Right renal cortex interstitium (tissue), 3 donors: ENCODE data around the gene FHIT. TPM values are rescaled to one million over a fixed set of nuclear protein-coding genes. Genes with fewer than 3 reads are reported as not detected.

Experiments
- DNase-seq, 3 donors: peaks; one replicate each; pipeline ENCODE4 v3.0.0-alpha.2; 2013; ENCODE audit warnings: low read depth in 3 of 3, low spot score in 2 of 3
- polyA plus RNA-seq, 3 donors: library from polyadenylated mRNA; unstranded; fragments of 120-200 nt; gene quantifications; one replicate each; pipeline ENCODE4 v1.2.1, GENCODE V29; 2013; ENCODE audit not compliant: insufficient read length in 3 of 3

FHIT gene
- polyA plus RNA-seq, 3 donors, result 24.9 to 26.4 (median 25.9) TPM

DNA sequence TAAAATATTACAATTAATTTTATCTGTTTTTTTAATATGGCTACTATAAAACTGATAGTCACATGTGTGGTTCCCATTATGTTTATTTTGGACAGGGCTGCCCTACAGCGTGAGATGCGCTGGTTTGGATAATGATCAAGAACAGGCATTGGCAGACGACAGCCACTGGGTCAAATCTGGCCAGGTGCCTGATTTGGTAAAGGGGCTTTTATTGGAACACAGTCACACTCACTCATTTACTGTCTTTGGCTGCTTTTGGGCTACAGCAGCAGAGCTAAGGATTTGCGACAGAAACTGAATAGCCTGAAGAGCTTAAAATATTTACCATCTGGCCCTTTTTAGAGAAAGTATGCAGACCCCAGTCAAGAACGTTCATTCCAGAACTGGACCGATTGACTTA, 1477.3 kb downstream of the FHIT start:
- DNase-seq, result no peak

DNA sequence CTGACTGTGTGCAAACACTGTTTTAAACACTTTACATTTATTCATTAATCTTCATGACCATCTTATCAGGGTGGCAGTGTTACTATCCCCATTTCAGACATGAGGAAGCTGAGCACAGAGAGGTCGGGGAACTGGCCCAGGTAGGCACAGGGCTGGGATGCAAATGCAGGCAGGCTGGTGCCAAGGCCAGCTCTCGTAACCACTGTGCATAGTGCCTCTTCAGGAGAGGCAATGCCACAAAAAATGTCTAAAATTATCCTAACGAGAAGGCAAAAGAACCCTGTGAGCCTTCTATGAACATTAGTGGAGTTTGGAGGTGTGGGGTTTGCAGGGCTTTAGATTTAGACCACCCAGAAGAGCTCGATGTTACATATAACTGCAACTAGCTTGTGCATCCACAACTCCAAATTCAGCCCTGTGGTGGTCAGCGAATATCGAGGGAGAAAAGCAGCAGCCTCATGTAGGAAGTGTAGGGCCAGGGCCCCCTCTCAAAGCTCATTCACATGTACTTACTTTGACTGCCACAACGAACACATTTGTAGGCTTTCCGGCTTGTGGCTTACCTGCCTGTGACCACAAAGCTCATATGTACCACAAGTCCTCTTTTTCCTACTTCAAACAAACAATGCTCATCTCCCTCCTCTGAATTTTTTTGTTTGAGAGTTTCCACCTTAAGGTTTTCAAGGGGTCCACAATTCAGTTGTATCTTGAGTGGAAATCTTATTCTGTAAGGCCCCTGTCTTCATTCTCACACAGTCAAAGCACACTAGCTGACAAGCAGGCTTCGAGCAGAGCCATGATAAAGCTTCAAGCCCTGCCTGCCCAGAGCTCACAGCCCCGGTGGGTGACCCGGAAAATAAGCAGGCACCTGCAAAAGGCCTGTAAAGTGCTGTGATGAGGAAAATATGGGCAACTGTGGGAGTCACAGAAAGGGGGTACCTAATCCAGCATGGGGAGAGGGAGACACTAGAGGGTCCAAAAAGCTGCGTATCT, 1478.5 kb downstream of the FHIT start:
- no peak for DNase-seq

DNA sequence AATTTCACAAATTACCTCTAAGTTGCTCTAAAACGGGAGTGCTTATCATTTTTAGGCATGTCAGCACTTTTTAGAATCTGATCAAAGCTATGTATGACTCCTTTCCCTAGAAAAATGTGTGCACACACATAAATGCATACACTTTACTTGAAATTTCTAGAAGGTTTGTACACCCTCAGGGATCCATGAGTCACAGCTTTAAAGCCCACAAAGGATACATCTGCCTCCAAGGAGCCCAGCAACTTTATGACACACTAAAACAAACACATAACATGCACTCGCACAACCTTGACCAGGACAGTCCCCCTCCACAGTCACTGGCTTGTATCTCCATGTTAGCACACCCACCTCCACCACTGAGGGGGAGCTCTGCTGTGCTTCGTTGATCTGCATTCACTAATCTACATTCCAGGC, 1479.5 kb downstream of the FHIT start:
- DNase-seq, result peak in 2 of 3 donors; percentile 34 to 56

DNA sequence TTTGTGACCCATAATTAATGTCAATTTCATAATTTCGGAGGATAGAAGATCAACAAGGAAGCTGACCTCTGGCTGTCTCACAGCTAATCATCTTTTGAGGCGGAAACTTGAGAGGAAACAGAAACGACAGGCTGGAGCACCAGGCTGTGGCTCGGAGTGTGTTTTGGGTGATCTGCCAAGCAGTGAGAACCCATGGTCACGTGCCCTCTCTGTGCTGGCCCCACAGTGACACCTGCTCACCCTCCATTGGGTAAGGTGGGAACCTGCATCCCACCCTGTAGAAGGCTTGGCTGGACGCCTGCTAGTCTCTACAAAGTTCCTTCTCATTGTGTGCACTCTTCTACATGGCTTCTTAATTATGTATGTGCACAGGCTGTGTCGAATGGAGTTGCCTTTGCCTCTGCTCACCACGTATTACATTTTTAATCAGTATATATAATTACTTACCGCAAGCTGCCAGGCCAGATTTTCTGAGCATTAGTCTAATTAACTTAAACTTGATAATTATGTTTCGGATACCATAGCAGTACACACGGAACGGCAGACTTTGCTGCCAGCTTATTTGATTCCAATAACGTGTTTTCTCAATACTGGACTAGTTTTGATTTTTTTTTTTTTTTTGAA, 1482.0 kb downstream of the FHIT start:
- DNase-seq, result no peak

DNA sequence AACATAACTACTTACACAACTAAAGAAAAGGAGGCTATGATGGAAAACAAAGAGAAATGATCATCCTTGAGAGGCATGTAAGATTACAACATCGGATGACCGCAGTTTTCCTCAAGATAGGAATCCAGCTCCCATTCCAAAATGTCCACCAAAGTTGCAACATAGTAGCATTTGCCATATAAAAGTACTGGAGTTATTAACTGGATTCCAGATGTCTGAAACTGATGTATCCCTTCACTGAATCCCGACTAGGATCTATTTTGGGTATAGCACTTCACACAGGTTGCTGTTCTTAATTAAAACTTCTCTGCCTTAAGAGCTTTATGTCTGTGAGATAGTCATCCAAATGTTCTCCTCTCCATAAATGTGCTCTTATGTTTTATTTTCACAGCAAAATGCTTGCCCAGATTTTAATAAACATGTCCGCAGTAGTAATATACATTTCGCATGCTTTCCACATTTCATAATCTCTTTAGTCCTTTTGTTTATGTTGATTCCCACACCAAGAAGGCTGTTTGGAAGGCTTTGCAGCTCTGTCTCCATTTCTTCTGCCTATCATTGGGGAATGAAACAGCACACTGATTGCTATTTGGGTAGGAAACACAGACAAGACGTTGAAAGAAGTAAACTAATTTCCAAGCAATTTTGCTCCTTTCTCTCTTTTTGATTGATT, 1484.9 kb downstream of the FHIT start:
- no peak for DNase-seq

DNA sequence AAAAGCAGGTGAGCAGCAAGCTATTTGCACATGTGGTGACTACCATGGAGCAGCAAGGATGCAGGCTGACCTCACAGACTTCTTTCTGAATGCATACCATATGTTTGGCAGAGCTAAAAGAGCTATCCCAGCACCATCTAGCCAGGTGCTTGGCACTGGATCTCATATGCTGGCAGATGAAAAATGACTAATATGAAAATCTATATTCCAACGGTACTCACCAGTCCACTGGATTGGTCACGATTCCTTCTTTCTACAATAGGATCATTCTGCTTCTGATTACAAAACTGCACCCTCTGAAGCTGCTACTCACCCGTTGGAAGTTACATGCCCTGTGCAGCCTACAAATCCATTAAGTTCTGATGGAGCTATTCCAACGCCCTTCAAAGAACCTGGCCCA, 1487.1 kb downstream of the FHIT start:
- DNase-seq, result no peak

DNA sequence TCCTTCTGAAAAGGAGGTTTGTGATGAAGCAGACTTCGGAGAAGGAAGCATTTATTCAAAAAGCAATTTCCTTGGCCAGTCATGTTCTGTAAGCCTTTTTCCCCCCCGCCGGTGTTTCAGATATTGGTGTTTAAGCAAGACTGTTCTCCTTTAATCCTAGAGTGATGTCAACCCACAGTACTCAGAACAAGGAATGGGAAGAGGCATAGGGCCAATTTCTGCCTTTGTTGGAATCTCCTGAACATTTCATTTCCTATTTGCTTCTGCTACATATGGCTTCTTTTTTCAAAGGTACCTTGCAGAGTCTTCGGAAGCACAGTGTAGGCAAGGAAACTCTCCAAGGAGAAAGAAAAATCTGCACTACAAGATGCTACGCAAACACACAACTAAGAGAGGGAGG, 1488.3 kb downstream of the FHIT start:
- DNase-seq, result no peak

DNA sequence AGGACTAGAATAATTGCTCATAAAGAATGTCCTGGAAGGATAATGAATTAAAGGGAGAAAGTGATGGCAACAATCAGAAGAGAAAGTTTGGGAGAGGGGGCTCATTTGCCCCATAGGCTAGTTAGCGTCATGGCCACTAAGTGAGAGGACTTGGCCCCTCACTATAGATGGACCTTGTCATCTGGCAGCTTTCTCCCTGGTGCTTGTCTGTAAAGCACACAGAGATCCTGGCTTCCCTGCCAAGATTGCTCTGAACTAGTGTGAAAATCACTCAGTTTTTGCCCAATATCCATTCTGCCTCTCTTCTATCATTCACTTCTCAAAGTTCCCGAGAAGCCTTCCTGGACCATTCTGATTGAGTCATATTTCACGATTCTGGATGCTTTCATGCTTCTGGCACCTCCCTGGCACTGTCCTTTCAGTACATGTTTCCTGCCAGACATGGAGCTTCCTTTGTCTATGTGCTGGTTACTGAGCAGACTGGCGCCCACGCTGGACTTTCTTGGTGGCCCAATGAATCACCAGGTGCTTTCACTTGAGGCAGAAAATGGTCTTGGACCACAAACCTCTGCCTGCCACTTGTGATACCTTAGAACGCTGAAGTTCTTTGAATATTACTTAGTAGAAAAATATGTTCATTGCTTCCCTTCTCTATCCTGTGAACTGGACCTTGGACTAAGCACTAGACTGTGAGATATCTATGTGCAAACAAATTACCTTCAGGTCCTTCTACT, 1491.8 kb downstream of the FHIT start:
- no peak for DNase-seq

DNA sequence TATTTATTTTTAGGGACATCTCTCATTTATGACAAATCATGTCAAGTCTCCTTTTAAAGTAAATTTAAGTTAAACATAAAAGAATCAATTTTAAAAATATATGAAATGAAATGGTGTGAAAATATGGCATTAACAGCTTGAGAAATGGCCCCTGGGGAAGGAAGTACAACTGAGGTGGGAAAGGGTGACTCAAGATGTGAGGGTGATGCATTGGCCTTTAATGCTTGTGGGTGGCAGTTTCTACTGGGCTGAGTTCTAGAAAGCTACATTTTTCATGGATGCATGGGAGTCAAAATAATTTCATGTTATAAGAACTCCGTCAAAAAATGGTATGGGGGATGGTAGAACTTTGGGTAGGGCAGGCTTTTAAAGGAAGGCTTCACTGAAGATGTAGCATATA, 1492.6 kb downstream of the FHIT start:
- no peak for DNase-seq

DNA sequence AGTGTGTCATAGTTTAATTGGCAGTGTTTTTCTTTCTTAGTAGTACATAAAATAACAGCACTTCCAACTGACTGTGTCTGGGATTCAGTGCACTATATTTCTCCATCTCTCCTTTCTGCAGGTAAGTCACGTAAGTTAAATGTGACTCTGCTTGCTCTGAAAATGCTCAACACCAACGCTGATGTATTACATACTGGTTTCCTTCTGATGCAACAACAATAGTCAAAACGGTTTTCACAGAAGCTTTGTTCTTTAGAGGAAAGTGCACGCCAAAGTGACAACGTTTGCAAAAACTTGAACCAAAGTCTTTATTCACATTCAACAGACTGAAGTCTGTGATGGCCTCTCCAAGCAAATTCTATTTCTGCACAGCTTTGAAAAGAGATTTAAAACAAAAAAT, 1494.3 kb downstream of the FHIT start:
- no peak for DNase-seq

DNA sequence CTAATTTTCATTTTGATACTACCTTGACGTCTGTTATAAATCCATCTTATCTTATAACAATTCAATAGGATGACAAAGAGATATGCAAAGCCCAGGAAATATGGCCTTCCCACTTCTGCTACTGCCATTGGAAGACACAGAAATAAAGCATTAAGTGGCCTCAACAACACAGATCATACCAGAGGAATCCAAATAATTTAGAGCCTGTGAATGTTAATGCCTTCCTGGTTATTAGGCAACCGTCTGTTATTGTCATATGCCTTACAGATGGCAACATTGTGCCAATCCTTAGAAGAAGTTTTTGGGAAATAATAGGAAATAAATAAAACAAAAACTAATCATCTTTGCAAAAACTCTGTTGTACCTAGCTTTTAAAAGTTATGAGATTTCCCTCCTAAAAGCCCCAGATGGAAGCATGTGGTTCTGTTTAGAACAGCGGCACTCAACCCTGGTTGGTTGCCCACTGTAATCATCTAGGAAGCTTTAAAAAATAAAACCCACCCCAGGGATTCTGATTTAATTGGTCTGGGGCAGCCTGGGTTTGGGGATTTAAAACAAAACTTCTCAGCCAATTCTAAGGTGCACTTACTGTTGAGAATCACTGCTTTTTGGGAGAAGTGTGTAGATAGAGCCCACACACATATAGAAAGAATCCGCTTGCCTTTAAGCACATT, 1496.7 kb downstream of the FHIT start:
- no peak for DNase-seq

DNA sequence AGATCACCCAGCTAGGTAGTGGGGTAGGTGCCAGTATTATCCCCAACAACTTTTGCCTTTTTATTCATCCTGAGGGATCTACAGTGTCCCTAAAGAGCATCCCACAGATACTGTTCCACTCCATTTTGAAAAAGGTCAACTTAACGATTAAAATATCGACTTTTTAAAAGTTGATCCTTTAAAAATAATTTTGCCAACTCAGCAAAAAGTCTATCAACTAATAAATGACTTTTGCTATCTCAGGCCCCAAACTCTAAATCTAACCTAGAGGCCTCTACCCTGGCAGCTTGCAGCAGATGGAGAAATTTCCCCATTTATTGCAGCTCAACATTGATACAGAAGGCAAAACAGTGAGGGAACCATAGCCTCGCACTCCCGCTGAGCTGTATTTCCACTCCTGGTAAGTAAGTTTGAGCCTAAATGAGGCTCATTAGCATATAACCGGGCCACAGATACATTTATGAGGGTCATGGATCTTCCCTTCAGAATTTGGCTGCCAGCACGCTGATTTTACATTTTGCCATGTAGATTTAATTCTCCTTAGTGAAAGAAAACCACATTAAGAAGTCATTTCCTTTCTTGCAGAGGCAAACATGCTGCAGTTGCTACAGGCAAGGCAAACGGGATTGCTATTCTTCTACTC, 1497.3 kb downstream of the FHIT start:
- no peak for DNase-seq

DNA sequence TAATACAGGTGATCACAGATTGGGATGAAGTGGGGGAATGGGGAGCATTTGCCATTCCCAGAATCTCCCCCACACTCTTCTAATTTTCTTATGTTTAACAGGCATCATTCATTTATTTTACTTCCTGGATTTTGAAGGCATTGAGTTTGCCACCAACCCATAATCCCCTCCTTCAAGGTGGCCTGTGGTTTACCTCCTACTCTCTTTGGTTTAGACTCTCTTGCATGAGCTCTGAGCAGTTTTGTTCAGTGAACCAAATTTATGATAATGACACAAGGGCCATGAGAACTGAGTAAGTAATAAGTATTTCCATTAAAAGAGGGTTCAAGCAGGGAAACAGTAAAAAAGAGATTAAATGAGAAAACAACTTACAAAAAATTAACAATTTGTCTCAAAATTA, 1498.3 kb downstream of the FHIT start:
- no peak for DNase-seq

DNA sequence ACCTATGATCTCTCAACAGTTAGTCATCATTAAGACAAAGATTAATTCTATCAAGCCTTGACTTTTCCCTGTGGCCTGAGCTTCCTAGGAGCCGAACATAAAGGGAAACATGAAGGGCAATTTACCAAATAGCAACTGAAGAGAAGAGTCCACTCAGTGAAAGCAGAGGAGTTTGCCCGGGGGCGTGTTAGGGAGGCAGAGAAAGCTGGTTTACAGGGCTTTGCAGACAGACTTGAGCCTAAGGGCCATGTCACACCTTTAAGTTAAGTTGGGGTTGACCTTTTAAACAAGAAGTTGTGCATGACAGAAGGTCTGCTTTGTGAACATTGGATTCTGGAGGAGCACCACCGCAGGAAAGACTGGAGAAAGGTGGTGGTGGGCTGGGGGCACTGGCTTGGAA, 1499.6 kb downstream of the FHIT start:
- no peak for DNase-seq

DNA sequence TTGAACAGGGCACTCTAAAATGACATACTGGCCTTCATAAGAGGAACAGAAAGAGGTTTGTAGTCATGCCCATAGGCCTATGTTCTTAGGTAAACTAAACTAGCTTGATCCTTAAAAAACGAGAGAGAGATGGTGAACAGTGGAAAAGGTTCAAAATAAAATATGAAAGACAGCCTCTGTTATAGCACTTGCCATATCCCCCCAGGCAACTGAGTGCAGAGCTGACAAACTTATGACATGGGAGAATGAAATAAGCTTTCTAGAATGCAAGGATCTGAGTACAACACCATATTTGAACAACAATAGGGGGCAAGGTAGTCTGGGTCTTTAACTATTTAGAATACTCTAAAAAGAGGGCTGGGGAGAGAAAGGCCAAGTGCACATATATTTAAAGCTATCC, 1500.9 kb downstream of the FHIT start:
- no peak for DNase-seq

DNA sequence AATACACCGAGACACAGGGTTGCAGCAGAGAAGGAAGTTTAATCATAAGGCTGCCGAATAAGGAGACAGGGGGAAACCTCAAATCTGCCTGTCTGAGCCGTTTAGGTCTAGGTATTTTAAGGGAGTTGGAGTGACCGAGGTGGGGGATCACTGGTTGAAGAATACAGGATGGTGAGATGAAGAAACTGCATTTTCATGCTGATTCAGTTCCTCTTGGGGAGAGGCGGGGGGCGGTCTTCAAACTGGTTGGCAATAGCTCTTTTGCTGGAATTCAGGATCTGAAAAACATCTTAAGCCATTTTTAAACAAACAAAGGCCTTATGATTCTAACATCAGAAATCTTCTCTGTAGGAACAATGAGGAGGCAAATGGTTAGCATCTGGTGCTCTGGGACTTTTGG, 1502.0 kb downstream of the FHIT start:
- DNase-seq, result no peak

DNA sequence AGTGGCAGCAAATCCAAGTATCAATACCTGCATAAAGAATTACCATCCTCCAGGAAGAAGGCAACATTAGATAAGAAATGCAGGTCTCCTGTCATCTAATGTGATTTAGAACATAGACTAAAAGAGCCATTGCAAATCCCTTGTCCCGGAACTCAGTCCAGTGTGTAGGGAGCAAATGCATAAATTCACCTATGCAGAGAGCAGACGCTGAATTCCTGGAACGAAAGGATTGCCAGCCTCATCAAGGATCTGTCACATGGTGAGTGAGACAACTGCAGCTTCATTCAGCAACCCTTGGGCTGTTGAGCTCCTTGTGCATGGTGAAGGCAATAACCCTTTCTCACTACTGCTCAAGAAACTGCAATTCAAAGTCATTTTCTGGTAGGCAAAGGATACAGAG, 1504.7 kb downstream of the FHIT start:
- DNase-seq, result no peak

DNA sequence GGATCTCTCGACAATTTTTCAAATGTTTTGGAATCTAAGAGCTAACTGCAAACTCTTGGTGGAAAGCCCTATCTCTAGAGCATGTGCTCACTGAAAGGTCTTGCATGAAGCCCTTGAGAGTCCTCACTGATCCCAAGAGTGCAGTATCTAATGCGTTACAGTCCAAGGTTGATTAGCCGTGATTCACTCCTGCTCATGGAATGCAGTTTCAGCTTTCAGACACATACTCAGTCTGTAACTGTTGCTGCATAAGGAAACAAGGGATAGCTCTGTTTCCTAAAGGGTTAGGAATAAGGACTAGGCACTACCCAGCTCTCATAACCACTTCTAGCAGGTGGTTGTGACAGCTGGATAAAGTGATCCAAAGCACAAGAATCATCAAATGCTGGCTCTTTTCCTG, 1514.0 kb downstream of the FHIT start:
- no peak for DNase-seq

DNA sequence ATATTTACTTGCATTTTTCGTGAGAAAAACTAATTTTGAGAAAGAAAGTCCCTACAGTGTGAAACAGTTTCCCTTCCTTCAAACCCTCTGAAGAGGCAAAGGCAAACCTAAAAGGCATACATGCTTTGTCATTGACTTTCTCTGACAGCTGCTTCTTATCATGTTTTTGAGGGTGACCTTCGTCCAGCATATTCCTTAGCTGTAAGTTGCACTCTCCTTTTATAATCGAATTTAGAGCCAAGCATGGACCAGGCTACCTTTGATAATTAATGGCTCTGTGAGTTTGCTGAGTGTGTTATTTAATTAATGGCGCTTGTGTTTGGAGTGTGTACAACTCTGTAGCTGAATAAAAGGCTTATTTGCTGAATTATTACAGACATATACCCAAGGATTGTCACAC, 1517.2 kb downstream of the FHIT start:
- no peak for DNase-seq
